PC-3 (cell line): ENCODE data around the gene MICU1. TPM values are rescaled to one million over a fixed set of nuclear protein-coding genes. Genes with fewer than 3 reads are reported as not detected.

Experiments used
- ATAC-seq: fragments of 200-7000 bp; cut with Tn5 transposase; 2 replicates; pipeline ENCODE4 v1.9.1; 2020; ENCODE audit warnings: mild to moderate bottlenecking, moderate library complexity
- BruUV-seq: library from RNA; stranded (reverse); fragments of 400-500 nt; replicated peaks from 2 replicates; lab custom pipeline; 2021; lab: Mats Ljungman, UMichigan
- CTCF ChIA-PET: fragments of 300-600 bp; sonication (Branson Sonifier 250); formaldehyde crosslinking; loops from one replicate; lab custom pipeline; 2022; ENCODE audit warnings: antibody characterized with exemption; lab: Charles Lee
- POLR2A ChIA-PET: fragments of 300-600 bp; sonication (Branson Sonifier 250); formaldehyde crosslinking; loops from one replicate; lab custom pipeline; 2022; ENCODE audit warnings: antibody characterized with exemption; ENCODE audit not compliant: unreplicated experiment; lab: Charles Lee
- DNase-seq: peaks from one replicate; pipeline ENCODE4 v3.0.0-alpha.2; 2015
- H2AFZ ChIP-seq: fragments of 300-600 bp; sonication (generic); 2 replicates; pipeline ENCODE4 v1.6.0; 2016; ENCODE audit warnings: antibody characterized with exemption, low read length
- H3F3A ChIP-seq: fragments of 300-600 bp; sonication (generic); one replicate; pipeline ENCODE4 v1.6.0; 2017; ENCODE audit warnings: antibody characterized with exemption, low read length, control low read depth, mild to moderate bottlenecking; ENCODE audit not compliant: unreplicated experiment
- H3K27ac ChIP-seq: fragments of 300-600 bp; sonication (generic); 2 replicates; pipeline ENCODE4 v1.5.1; 2016; ENCODE audit warnings: mild to moderate bottlenecking, low read length
- H3K27me3 ChIP-seq: fragments of 300-600 bp; sonication (generic); 2 replicates; pipeline ENCODE4 v1.6.1; 2016; ENCODE audit warnings: low read length, mixed read lengths
- H3K36me3 ChIP-seq: fragments of 300-600 bp; sonication (generic); 2 replicates; pipeline ENCODE4 v1.6.1; 2016; ENCODE audit warnings: low read depth, mixed run types, low read length, mixed read lengths
- H3K4me1 ChIP-seq: fragments of 300-600 bp; sonication (generic); 2 replicates; pipeline ENCODE4 v1.5.1; 2016; ENCODE audit warnings: low read length; ENCODE audit not compliant: insufficient read depth
- H3K4me2 ChIP-seq: fragments of 300-600 bp; sonication (generic); 2 replicates; pipeline ENCODE4 v1.6.0; 2016; ENCODE audit warnings: low read length
- H3K4me3 ChIP-seq: fragments of 300-600 bp; sonication (generic); 2 replicates; pipeline ENCODE4 v1.5.1; 2016; ENCODE audit warnings: mild to moderate bottlenecking, low read length, mixed read lengths
- H3K79me2 ChIP-seq: fragments of 300-600 bp; sonication (generic); 2 replicates; pipeline ENCODE4 v1.6.1; 2017; ENCODE audit warnings: low read length, mixed read lengths
- H3K9ac ChIP-seq: fragments of 300-600 bp; sonication (generic); 2 replicates; pipeline ENCODE4 v1.6.0; 2016; ENCODE audit warnings: mild to moderate bottlenecking, low read length
- H3K9me2 ChIP-seq: fragments of 300-600 bp; sonication (generic); replicated peaks from 2 replicates; pipeline ENCODE4 v1.6.1; 2016; ENCODE audit warnings: mixed run types, low read length, mixed read lengths
- H3K9me3 ChIP-seq: fragments of 300-600 bp; sonication (generic); 2 replicates; pipeline ENCODE4 v1.6.1; 2016; ENCODE audit warnings: low read length, mixed read lengths
- H4K20me1 ChIP-seq: fragments of 300-600 bp; sonication (generic); 2 replicates; pipeline ENCODE4 v1.6.1; 2016; ENCODE audit warnings: low read length, mixed read lengths
- CTCF ChIP-seq: fragments of 300-600 bp; sonication (generic); conservative IDR thresholded peaks from 2 replicates; pipeline ENCODE4 v1.5.1; 2017; ENCODE audit warnings: antibody characterized with exemption, low read depth, mild to moderate bottlenecking, low read length
- EZH2 ChIP-seq: fragments of 300-600 bp; sonication (generic); IDR thresholded peaks from one replicate; pipeline ENCODE4 v1.6.1; 2017; ENCODE audit warnings: antibody characterized with exemption, mild to moderate bottlenecking, low read length; ENCODE audit not compliant: unreplicated experiment
- EZH2phosphoT487 ChIP-seq: fragments of 300-600 bp; sonication (generic); IDR thresholded peaks from 2 replicates; pipeline ENCODE4 v1.6.1; 2018; ENCODE audit warnings: mild to moderate bottlenecking, antibody characterized with exemption, low read length, borderline replicate concordance
- intact Hi-C: fragments of 100-400 bp; cut with micrococcal nuclease; formaldehyde crosslinking; loops from 2 replicates; pipeline ENCODE4 v1.9.0; 2023
- total RNA-seq: library from RNA; depleted of rRNA; stranded (reverse); fragments of >200 nt; gene quantifications from 2 replicates; pipeline ENCODE4 v1.2.3, GENCODE V29; 2014

MICU1 gene
- total RNA-seq, 1 experiment from 2014 or later = 19.8 TPM

- H3K9me3 ChIP-seq = no peaks in the 10 kb centered on the region
- H3K4me2 ChIP-seq = no peak overlapping the region
- no peak overlapping the region for H2AFZ ChIP-seq
- no peak overlapping the region for H3K27ac ChIP-seq
- H3K4me3 ChIP-seq = no peak overlapping the region
- no peaks in the 10 kb centered on the region for H3K9me2 ChIP-seq
- CTCF ChIA-PET = no interaction called here
- no peaks in the 10 kb centered on the region for H3K4me1 ChIP-seq
- no peaks in the 10 kb centered on the region for H3F3A ChIP-seq
- H3K9ac ChIP-seq = no peak overlapping the region
- intact Hi-C loops = no loop called here
- H3K27me3 ChIP-seq = no peaks in the 10 kb centered on the region
- TF ChIP-seq EZH2phosphoT487 = no peak
- TF ChIP-seq EZH2 = no peak
- no peak for TF ChIP-seq CTCF
- no TSS peak for BruUV-seq
- DNase-seq (no peak), ATAC-seq (no peak)
- no peaks in the 10 kb centered on the region for H3K36me3 ChIP-seq
- H4K20me1 ChIP-seq = no peaks in the 10 kb centered on the region
- POLR2A ChIA-PET = no interaction called here
- H3K79me2 ChIP-seq = no peaks in the 10 kb centered on the region
These were observed 206.6 kb downstream of the MICU1 start for GRCh38 chr10:72419241-72419640.

DNA sequence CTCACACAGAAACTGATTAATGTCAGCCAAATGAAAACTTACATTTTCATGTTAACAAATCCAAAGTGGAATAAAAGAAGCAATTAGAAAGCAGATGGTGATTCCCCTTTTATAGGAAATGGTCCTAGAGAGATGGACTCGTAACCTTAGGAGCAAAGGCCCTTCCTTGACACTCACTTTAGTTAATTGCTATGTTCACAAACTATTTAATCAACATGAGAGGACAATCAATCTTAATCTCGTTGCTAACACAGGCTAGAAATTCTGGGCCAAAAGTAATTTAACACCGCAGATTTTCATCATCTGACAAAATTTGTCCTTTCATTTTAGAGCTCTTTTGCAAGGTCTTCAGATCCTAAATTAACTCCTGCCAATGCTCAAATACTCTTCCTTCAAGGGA lies 207.2 kb downstream of the MICU1 start:
- no peak overlapping the region for H3K4me3 ChIP-seq

GRCh38 chr10:72417971-72418370 lies 207.9 kb downstream of the MICU1 start:
- Histone ChIP-seq H3K4me1 (no peaks in the 10 kb centered on the region), H3K27me3 (no peaks in the 10 kb centered on the region), H3K9me3 (no peaks in the 10 kb centered on the region), H4K20me1 (no peaks in the 10 kb centered on the region), H3K9me2 (no peaks in the 10 kb centered on the region), H3K4me2 (no peak overlapping the region), H3K79me2 (no peaks in the 10 kb centered on the region), H3K9ac (no peak overlapping the region), H3K27ac (no peak overlapping the region), H3F3A (no peaks in the 10 kb centered on the region), H3K36me3 (no peaks in the 10 kb centered on the region), H3K4me3 (no peak overlapping the region), H2AFZ (no peak overlapping the region)
- POLR2A ChIA-PET = no interaction called here
- CTCF ChIA-PET = no interaction called here
- intact Hi-C loops = no loop called here
- TF ChIP-seq CTCF = no peak
- no peak for TF ChIP-seq EZH2phosphoT487
- TF ChIP-seq EZH2 = no peak
- ATAC-seq (no peak), DNase-seq (no peak)
- BruUV-seq = no TSS peak

More for the DNA sequence above, 207.2 kb downstream of the MICU1 start:
- ATAC-seq (no peak), DNase-seq (no peak)
- H3K27ac ChIP-seq = no peak overlapping the region
- TF ChIP-seq EZH2phosphoT487 (no peak), EZH2 (no peak), CTCF (no peak)
- no peak overlapping the region for H2AFZ ChIP-seq
- no peaks in the 10 kb centered on the region for H3K4me1 ChIP-seq
- no peaks in the 10 kb centered on the region for H3F3A ChIP-seq
- no peak overlapping the region for H3K4me2 ChIP-seq
- BruUV-seq = no TSS peak
- H4K20me1 ChIP-seq = no peaks in the 10 kb centered on the region
- H3K9me3 ChIP-seq = no peaks in the 10 kb centered on the region
- no peaks in the 10 kb centered on the region for H3K36me3 ChIP-seq
- no peaks in the 10 kb centered on the region for H3K79me2 ChIP-seq
- no peak overlapping the region for H3K9ac ChIP-seq
- H3K9me2 ChIP-seq = no peaks in the 10 kb centered on the region
- intact Hi-C loops = no loop called here
- no peaks in the 10 kb centered on the region for H3K27me3 ChIP-seq
- POLR2A ChIA-PET = no interaction called here
- CTCF ChIA-PET = no interaction called here
